ENCODE measurements around the gene BIN1. TPM values are rescaled to one million over a fixed set of nuclear protein-coding genes. Genes with fewer than 3 reads are reported as not detected.
"Not testable (repeated sequence)": the region's sequence is repeated elsewhere in the genome, so short reads cannot be mapped to it uniquely, and the experiment has no call there.

BIN1 gene
- polyA plus RNA-seq, 3 donors, result 127 to 129 (median 128) TPM

- no peak for DNase-seq
These were observed 31.3 kb upstream of the BIN1 start for GRCh38 chr2:127138281-127138680.

GRCh38 chr2:127137741-127138140 is 30.8 kb upstream of the BIN1 start:
- DNase-seq, result no peak

- no peak for DNase-seq
These were observed 30.3 kb upstream of the BIN1 start for GRCh38 chr2:127137225-127137624.

- DNase-seq, result no peak
These were observed 28.2 kb upstream of the BIN1 start for GRCh38 chr2:127134833-127135830.

GRCh38 chr2:127134235-127134634 is 27.3 kb upstream of the BIN1 start:
- DNase-seq, result no peak

GRCh38 chr2:127133793-127134192 is 26.8 kb upstream of the BIN1 start:
- no peak for DNase-seq

GRCh38 chr2:127130421-127130820 is 23.5 kb upstream of the BIN1 start:
- DNase-seq, result no peak

GRCh38 chr2:127129937-127130336 is 23.0 kb upstream of the BIN1 start:
- DNase-seq, result no peak

- peak; percentile 42 for DNase-seq
These were observed 21.5 kb upstream of the BIN1 start for GRCh38 chr2:127128445-127128904.

- DNase-seq, result no peak
These were observed 18.9 kb upstream of the BIN1 start for GRCh38 chr2:127125821-127126220.

- no peak for DNase-seq
These were observed 17.5 kb upstream of the BIN1 start for GRCh38 chr2:127124426-127124825.

GRCh38 chr2:127122361-127123027 is 15.5 kb upstream of the BIN1 start:
- no peak for DNase-seq

GRCh38 chr2:127121776-127122176 is 14.8 kb upstream of the BIN1 start:
- no peak for DNase-seq

- no peak for DNase-seq
These were observed 14.4 kb upstream of the BIN1 start for GRCh38 chr2:127121353-127121752.

- DNase-seq, result not testable (repeated sequence)
These were observed 13.5 kb upstream of the BIN1 start for GRCh38 chr2:127120408-127120807.

GRCh38 chr2:127118467-127118866 is 11.5 kb upstream of the BIN1 start:
- no peak for DNase-seq

GRCh38 chr2:127118038-127118437 is 11.1 kb upstream of the BIN1 start:
- no peak for DNase-seq

GRCh38 chr2:127117603-127118002 is 10.6 kb upstream of the BIN1 start:
- DNase-seq, result no peak

GRCh38 chr2:127115471-127116199 is 8.7 kb upstream of the BIN1 start:
- no peak for DNase-seq

- no peak for DNase-seq
These were observed 4.0 kb upstream of the BIN1 start for GRCh38 chr2:127110985-127111384.

GRCh38 chr2:127108090-127108523 is 1.2 kb upstream of the BIN1 start:
- no peak for DNase-seq

GRCh38 chr2:127107622-127107999 is 657 bp upstream of the BIN1 start:
- DNase-seq, result no peak

Measured in renal pelvis (tissue), 4 donors.